ENCODE data around the gene MAP1S. TPM values are rescaled to one million over a fixed set of nuclear protein-coding genes. Genes with fewer than 3 reads are reported as not detected.
A peak's percentile ranks its signal among the peaks of the same experiment; 100 is the strongest.

MAP1S gene
- polyA plus RNA-seq, 5 donors, result 22.2 to 41.4 (median 29.4) TPM

- no peak for DNase-seq
Observed at GRCh38 chr19:17688853-17689595, 30.3 kb upstream of the MAP1S start.

GRCh38 chr19:17692566-17692965, 26.7 kb upstream of the MAP1S start:
- DNase-seq, result no peak

- no peak for DNase-seq
Observed at GRCh38 chr19:17695198-17695597, 24.1 kb upstream of the MAP1S start.

DNA sequence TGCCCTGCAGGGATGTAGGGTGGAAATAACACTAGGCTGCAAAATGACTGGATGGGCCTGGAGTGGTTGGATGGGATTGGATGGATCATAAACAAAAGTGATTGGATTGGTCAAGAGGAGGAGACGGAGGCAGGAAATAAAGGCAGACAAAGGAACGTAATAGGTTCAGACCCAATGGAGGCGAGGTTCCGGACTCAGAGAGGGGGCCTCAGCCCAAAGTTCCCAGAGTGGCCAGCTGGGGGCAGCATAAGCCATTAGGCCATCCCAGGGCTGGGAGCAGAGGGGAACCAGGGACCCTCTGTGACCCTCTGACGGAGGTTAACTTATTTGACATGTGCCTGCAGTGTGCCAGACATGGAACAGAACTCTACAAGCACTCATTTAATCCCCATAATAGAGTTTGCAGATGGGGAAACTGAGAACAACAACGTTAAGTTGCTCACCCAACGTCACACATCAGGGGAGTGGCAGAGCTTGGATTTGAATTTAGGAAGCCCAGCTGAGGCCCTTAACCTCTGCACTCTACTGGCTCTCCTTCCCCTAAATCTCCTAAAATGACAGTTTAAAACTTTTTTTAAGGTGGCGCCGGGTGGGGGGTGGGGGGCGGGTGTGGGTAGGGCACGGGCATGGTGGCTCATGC, 15.3 kb upstream of the MAP1S start:
- no peak for DNase-seq

- no peak for DNase-seq
Observed at GRCh38 chr19:17706750-17707181, 12.5 kb upstream of the MAP1S start.

- no peak for DNase-seq
Observed at GRCh38 chr19:17711851-17712250, 7.4 kb upstream of the MAP1S start.

- DNase-seq, result no peak
Observed at GRCh38 chr19:17716309-17716929, 2.9 kb upstream of the MAP1S start.

GRCh38 chr19:17718550-17718946, 732 bp upstream of the MAP1S start:
- peak in 1 of 2 donors; percentile 21 for DNase-seq

- DNase-seq, result no peak
Observed at GRCh38 chr19:17719730-17720400, 585 bp downstream of the MAP1S start.

DNA sequence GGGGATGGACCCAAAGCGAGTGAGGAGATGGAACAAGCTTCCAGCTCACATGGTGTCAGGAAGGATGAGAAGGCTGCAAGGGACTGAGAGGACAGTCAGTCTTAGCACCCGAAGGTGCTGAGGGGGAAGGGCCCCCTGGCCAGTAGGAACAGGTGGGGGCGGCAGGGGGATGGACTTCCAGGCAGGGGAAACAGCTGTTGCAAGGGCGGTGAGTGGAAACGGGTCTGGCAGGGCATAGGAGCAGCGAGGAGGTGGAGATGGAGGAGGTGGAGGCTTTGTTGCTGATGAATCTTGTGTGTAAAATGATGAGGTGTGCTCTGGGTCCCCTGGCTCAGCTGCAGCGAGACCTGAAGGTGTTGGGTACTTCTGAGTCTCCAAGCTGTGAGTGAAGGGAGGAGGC, 1.2 kb downstream of the MAP1S start:
- no peak for DNase-seq

GRCh38 chr19:17721111-17721628, 1.9 kb downstream of the MAP1S start:
- DNase-seq, result no peak

DNA sequence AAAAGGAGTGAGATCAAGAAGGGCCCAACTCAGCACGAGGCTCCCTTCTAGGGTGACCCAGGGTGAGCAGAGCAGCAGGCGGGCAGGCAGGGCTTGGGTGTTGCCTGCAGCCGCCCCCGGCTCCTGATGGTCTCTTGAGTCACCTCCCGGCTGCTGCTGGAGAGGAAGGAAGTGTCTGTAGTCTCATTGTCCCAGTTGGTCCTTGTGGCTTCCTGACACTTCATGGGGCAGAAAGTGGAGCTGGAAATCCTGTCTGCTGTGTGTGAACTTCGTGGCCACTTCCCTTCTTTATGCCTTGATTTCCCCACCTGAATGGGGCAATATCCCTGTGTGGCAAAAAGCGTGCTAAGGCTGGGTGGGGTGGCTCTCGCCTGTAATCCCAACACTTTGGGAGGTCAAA, 2.5 kb downstream of the MAP1S start:
- no peak for DNase-seq

DNA sequence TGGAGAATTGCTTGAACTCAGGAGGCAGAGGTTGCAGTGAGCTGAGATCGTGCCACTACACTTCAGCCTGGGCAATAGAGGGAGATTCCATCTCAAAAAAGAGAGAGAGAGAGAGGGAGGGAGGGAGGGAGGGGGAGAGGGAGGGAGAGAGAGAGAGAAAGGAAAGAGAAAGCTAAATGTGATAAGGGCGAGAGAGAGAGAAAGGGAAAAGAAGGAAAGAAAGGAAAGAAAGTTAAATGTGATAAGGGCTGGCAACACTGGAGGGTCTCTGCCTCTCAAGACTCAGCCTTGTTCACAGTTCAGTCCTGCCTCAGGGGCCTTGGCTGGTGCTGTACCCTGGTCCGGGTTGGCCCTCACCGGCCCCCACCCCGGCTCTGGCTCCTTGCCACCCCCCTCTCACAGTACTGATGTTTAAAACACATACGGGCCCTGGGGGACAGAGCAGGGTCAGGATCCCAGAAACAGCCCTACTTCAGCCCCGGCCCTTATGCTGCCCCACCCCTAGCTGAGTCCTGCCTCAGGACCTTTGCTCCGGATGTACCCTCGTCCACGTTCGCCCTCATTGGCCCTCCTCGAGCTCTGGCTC, 3.5 kb downstream of the MAP1S start:
- no peak for DNase-seq

GRCh38 chr19:17724655-17725054, 5.4 kb downstream of the MAP1S start:
- no peak for DNase-seq

DNA sequence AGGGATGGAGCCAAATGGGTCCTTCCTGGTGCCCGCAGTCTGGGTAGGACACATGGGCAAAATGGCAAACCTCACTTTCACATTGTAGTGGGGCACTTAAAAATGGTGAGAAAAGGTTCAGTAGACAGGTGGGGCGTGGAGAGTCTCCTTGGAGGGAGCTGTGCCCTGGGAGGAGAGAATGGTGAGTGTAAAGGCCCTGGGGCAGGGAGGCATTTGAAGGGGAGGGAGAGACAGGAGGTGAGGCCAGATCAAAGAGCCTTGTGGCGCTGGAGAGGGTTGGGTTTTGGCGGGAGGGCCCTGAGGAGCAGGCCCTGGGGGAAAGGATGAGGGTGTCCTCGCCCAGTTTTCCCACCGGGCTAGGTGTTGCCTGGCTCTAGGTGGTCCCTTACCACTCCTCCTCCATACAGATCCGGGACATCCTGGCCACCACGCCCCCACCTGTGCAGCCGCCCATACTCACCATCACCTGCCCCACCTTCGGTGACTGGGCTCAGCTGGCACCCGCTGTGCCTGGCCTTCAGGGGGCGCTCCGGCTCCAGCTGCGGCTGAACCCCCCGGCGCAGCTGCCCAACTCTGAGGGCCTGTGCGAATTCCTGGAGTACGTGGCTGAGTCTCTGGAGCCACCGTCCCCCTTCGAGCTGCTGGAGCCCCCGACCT, 6.3 kb downstream of the MAP1S start:
- DNase-seq, result no peak

DNA sequence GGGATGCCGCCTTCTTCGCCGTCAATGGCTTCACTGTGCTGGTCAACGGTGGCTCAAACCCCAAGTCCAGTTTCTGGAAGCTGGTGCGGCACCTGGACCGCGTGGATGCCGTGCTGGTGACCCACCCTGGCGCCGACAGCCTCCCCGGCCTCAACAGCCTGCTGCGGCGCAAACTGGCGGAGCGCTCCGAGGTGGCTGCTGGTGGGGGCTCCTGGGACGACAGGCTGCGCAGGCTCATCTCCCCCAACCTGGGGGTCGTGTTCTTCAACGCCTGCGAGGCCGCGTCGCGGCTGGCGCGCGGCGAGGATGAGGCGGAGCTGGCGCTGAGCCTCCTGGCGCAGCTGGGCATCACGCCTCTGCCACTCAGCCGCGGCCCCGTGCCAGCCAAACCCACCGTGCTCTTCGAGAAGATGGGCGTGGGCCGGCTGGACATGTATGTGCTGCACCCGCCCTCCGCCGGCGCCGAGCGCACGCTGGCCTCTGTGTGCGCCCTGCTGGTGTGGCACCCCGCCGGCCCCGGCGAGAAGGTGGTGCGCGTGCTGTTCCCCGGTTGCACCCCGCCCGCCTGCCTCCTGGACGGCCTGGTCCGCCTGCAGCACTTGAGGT, 7.0 kb downstream of the MAP1S start:
- no peak for DNase-seq

DNA sequence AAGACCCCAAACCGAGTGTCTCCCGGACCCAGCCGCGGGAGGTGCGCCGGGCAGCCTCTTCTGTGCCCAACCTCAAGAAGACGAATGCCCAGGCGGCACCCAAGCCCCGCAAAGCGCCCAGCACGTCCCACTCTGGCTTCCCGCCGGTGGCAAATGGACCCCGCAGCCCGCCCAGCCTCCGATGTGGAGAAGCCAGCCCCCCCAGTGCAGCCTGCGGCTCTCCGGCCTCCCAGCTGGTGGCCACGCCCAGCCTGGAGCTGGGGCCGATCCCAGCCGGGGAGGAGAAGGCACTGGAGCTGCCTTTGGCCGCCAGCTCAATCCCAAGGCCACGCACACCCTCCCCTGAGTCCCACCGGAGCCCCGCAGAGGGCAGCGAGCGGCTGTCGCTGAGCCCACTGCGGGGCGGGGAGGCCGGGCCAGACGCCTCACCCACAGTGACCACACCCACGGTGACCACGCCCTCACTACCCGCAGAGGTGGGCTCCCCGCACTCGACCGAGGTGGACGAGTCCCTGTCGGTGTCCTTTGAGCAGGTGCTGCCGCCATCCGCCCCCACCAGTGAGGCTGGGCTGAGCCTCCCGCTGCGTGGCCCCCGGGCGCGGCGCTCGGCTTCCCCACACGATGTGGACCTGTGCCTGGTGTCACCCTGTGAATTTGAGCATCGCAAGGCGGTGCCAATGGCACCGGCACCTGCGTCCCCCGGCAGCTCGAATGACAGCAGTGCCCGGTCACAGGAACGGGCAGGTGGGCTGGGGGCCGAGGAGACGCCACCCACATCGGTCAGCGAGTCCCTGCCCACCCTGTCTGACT, 7.9 kb downstream of the MAP1S start:
- DNase-seq, result no peak

DNA sequence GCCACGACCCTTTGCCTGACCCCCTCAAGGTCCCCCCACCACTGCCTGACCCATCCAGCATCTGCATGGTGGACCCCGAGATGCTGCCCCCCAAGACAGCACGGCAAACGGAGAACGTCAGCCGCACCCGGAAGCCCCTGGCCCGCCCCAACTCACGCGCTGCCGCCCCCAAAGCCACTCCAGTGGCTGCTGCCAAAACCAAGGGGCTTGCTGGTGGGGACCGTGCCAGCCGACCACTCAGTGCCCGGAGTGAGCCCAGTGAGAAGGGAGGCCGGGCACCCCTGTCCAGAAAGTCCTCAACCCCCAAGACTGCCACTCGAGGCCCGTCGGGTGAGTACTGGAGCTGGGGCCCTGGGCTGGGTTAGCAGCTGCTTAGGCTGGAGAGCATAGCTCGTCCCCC, 8.6 kb downstream of the MAP1S start:
- DNase-seq, result no peak

DNA sequence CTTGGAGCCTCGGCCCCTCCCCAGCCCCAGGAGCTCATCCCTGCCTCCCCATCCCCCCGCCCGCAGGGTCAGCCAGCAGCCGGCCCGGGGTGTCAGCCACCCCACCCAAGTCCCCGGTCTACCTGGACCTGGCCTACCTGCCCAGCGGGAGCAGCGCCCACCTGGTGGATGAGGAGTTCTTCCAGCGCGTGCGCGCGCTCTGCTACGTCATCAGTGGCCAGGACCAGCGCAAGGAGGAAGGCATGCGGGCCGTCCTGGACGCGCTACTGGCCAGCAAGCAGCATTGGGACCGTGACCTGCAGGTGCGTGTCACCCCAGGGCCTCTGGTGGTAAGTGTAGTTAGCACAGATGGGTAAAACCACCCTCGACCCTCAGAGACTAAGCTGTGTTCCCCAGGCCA, 13.8 kb downstream of the MAP1S start:
- DNase-seq, result no peak

GRCh38 chr19:17734146-17734545, 14.9 kb downstream of the MAP1S start:
- DNase-seq, result no peak

All from right lung (tissue), 5 donors.